ENCODE measurements around the gene CRB3.

DNA sequence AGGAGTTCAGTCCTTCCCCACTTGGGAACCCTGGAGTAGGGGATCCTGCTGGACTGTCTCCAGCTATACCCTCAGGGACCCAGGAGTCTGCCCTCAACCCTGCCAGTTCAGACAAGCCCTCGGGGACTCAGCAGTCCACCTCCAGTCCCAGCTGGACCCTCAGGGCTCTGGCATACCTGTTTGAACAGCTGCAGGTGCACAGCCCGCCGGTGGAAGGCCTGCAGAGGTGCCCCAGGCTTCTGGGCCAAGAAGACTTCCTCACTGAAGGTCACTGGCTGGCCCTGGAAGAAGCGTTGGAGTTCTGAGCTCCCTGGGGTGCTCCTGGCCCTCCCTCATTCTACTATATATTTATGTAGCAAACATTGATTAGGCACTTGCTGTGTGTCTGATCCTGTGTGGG is 8.6 kb downstream of the CRB3 start:
- TF ChIP-seq TAF1 (IDR thresholded peaks at IDR 0.05; ENCODE audit: borderline replicate concordance, insufficient read depth, low read length) (no peak), POLR2AphosphoS5 (IDR thresholded peaks at IDR 0.05; ENCODE audit: low read depth, low read length) (no peak), SIN3A (IDR thresholded peaks at IDR 0.05; ENCODE audit: borderline replicate concordance, insufficient read depth, low read length) (no peak)
